HG03159 (cell line): ENCODE measurements around the gene PODXL2.
"Not testable (repeated sequence)": the region's sequence is repeated elsewhere in the genome, so short reads cannot be mapped to it uniquely, and the experiment has no call there.

ENCODE experiments used
- ATAC-seq: cut with Tn5 transposase; IDR thresholded peaks from one replicate; pipeline ENCODE4 v1.9.1; 2021; ENCODE audit warnings: mild to moderate bottlenecking, moderate library complexity; ENCODE audit not compliant: unreplicated experiment

PODXL2 gene

GRCh38 chr3:127688416-127689265 is 59.7 kb downstream of the PODXL2 start:
- no peak for ATAC-seq

- no peak for ATAC-seq
These were observed 60.4 kb downstream of the PODXL2 start for GRCh38 chr3:127689266-127689860.

- ATAC-seq: no peak
These were observed 61.1 kb downstream of the PODXL2 start for GRCh38 chr3:127690106-127690505.

GRCh38 chr3:127690823-127691452 is 62.0 kb downstream of the PODXL2 start:
- no peak for ATAC-seq

DNA sequence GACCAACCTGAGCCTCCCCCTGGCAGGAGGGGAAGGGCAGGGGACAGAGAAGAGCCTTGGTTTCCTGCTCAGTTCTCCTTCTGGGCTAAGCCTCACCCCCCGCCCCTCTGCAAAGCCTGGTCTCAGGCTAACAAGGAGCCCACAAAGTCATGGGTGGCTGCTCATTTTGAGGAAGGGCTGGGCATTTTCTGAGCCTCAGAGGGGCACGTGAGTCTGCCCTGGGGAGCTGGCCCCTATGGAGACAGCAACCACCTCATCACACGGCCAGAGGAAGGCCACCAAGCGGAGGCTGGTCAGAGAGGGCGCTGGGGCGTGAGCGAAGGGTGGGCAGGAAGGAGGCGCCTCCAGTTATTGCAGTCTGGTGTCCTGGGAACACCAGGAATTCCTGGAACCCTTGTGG is 62.5 kb downstream of the PODXL2 start:
- ATAC-seq: no peak

DNA sequence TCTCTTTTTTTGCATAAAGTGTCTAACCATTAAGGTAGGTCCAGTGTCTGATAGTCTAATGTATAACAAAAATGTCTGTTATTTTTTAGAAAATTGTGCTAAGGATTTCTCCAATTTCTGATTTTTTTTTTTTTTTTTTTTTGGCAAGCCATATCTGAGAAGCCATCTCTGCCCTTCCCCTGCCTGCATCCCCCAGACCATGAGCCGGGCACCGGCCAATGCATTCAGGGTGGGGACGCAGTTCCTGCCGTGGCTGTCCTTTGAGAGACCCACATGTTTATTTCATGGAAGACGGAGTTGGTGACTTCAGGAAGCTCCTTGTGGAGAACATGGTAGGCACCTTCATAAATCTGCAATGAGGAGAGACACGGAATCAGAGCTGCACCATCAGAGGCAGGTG is 63.0 kb downstream of the PODXL2 start:
- ATAC-seq: no peak

- ATAC-seq: no peak
These were observed 63.7 kb downstream of the PODXL2 start for GRCh38 chr3:127692501-127693335.

GRCh38 chr3:127693336-127693843 is 64.4 kb downstream of the PODXL2 start:
- no peak for ATAC-seq

DNA sequence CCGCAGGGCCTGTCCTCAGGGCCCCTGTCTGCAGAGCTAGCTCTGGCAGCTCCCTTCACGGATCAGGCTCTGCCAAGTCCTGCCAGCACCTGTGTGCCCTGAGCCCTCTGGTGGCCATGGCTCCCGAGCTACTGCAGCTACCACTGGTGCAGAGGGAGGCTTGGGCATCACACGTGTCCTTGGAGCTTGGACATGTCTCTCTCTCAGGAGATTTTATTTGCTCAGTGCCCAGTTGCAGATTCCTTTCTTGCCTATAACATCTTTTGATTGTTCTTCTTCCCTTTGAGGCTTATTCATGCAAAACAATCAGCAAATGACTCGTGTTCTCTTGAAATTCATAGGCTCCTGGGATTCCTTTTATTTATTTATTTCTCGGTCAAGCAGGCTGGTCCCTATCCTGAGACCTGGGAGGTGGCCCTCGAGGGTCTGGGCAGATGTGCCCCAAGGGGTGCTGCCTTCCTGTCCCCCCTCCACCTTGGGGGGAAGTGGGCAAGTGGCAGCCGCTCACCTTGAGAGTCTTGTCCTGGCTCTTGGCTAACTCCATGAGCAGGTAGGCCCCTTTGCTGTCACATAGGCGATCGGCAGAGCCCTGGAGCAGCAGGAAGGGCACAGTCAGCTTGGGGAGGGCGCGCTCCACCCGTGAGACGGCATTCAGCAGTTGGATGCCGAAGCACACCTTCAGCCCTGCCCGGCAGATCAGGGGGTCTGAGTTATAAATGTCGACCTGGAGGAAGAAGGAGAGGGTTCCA is 65.7 kb downstream of the PODXL2 start:
- no peak for ATAC-seq

GRCh38 chr3:127697551-127698240 is 68.7 kb downstream of the PODXL2 start:
- ATAC-seq: peak; percentile 62

DNA sequence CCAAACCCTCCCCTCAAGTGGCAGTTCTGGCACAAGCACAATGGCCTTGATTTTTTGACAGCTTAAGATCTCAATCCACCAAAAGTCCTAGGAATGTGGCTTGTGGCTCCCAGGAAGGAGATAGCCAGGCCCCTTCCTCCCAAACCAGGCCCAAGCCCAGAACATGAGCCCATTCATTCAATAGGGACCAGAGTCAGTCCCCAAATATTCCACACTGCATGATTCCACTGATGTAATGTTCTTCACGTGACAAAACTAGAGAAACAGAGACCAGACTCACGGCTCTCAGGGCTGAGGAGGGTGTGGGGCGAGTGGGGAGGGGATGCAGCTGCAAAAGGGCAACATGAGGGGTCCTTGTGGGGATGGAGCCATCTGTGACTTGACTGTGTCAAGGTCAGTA is 69.3 kb downstream of the PODXL2 start:
- no peak for ATAC-seq

- ATAC-seq: no peak
These were observed 69.9 kb downstream of the PODXL2 start for GRCh38 chr3:127698691-127699415.

GRCh38 chr3:127699416-127700300 is 70.7 kb downstream of the PODXL2 start:
- no peak for ATAC-seq

DNA sequence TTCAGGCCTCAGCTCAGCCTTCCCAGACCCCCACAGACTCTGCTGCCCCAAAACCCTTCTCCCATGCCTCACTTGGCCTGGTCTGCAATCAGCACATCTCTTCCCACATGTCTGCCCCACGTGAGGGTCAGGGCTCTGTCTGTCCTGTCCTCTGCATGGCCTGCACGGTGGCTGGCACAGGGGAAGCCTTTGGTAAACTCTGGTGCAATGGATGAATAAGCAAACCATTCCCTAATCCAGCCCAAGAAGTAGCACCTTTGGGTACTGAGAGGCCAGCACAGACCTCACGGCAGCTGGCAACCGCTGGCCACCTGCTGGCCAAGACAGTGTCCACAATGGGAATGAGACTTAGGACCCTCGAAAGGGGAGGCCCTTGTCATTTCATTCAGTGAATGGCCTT is 71.4 kb downstream of the PODXL2 start:
- ATAC-seq: no peak

GRCh38 chr3:127701280-127701911 is 72.4 kb downstream of the PODXL2 start:
- ATAC-seq: no peak

GRCh38 chr3:127702151-127702578 is 73.2 kb downstream of the PODXL2 start:
- no peak for ATAC-seq

DNA sequence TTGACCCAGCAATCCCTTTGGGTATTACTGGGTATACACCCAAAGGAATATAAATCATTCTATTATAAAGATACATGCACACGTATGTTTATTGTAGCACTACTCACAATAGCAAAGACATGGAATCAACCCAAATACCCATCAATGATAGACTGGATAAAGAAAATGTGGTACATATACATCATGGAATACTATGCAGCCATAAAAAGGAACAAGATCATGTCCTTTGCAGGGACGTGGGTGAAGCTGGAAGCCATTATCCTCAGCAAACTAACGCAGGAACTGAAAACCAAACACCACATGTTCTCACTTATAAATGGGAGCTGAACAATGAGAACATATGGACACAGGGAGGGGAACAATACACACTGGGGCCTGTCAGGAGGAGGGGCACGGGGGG is 75.9 kb downstream of the PODXL2 start:
- ATAC-seq: not testable (repeated sequence)
